ENCODE results near the gene DHRSX. TPM values are rescaled to one million over a fixed set of nuclear protein-coding genes. Genes with fewer than 3 reads are reported as not detected.

DHRSX gene
- polyA plus RNA-seq, 3 donors, result 12.9 to 33.2 (median 28.3) TPM

GRCh38 chrX:2412131-2412530 lies 88.6 kb downstream of the DHRSX start:
- H3K27ac ChIP-seq (ENCODE audit: low read depth in 1 of 2, low read length in 2 of 2), result no peak overlapping the region
- H3K79me2 ChIP-seq (ENCODE audit: insufficient read depth, low read length), result no peaks in the 10 kb centered on the region
- no peak for TF ChIP-seq CTCF (IDR thresholded peaks at IDR 0.05)
- no peak overlapping the region for H3K4me3 ChIP-seq (replicated peaks in 1 of 3; ENCODE audit: low read depth in 2 of 3, low read length in 3 of 3)
- no peak overlapping the region for H2AFZ ChIP-seq (ENCODE audit: insufficient read depth, low read depth, low read length, poor library complexity, severe bottlenecking)
- no peaks in the 10 kb centered on the region for H3K4me1 Mint-ChIP-seq
- no peak overlapping the region for H3K4me2 ChIP-seq (replicated peaks; ENCODE audit: extremely low read depth, low read length, poor library complexity, severe bottlenecking)
- no peak overlapping the region for H3K4me3 Mint-ChIP-seq
- intact Hi-C loops (cut with micrococcal nuclease), result no loop called here
- H3K36me3 Mint-ChIP-seq, result peaks cover 28 to 32% of the 10 kb centered on the region in 2 donors
- WGBS (ENCODE audit: insufficient coverage), result 100% methylated on average over 7 of the region's 9 CpGs
- H3K9me3 Mint-ChIP-seq, result peaks cover 2 to 12% (median 6%) of the 10 kb centered on the region in 7 donors
- no peaks in the 10 kb centered on the region for H3K4me1 ChIP-seq (ENCODE audit: control insufficient read depth in 1 of 2, insufficient read depth in 2 of 2, low read length in 2 of 2)
- no peak overlapping the region for H3K9ac ChIP-seq (ENCODE audit: insufficient read depth, low read length, poor library complexity, severe bottlenecking)
- peaks cover 3 to 8% of the 10 kb centered on the region in 2 donors for H3K9me3 ChIP-seq (replicated peaks in 1 of 2; ENCODE audit: control insufficient read depth in 1 of 2, insufficient read depth in 1 of 2, low read length in 2 of 2)
- no peak for DNase-seq
- no peak overlapping the region for H3K27ac Mint-ChIP-seq
- peaks cover 5 to 33% of the 10 kb centered on the region in 2 donors for H3K36me3 ChIP-seq (replicated peaks in 1 of 2; ENCODE audit: control insufficient read depth in 1 of 2, insufficient read depth in 2 of 2, low read length in 2 of 2)
- H3K27me3 ChIP-seq (ENCODE audit: control insufficient read depth in 2 of 2, insufficient read depth in 2 of 2, low read length in 2 of 2), result no peaks in the 10 kb centered on the region
- no peaks in the 10 kb centered on the region for H3K27me3 Mint-ChIP-seq (ENCODE audit: low read depth in 3 of 3)
- H4K20me1 ChIP-seq (ENCODE audit: insufficient read depth, low read length), result no peaks in the 10 kb centered on the region

- intact Hi-C loops (cut with micrococcal nuclease), result no loop called here
- Histone ChIP-seq H2AFZ (ENCODE audit: insufficient read depth, low read depth, low read length, poor library complexity, severe bottlenecking) (no peak overlapping the region), H3K27me3 (ENCODE audit: control insufficient read depth in 2 of 2, insufficient read depth in 2 of 2, low read length in 2 of 2) (no peaks in the 10 kb centered on the region), H3K9me3 (replicated peaks in 1 of 2; ENCODE audit: control insufficient read depth in 1 of 2, insufficient read depth in 1 of 2, low read length in 2 of 2) (peaks cover 6 to 9% of the 10 kb centered on the region in 2 donors), H3K4me1 (ENCODE audit: control insufficient read depth in 1 of 2, insufficient read depth in 2 of 2, low read length in 2 of 2) (no peaks in the 10 kb centered on the region), H3K4me3 (replicated peaks in 1 of 3; ENCODE audit: low read depth in 2 of 3, low read length in 3 of 3) (no peak overlapping the region), H3K36me3 (replicated peaks in 1 of 2; ENCODE audit: control insufficient read depth in 1 of 2, insufficient read depth in 2 of 2, low read length in 2 of 2) (peaks cover 5 to 42% of the 10 kb centered on the region in 2 donors), H3K27ac (ENCODE audit: low read depth in 1 of 2, low read length in 2 of 2) (no peak overlapping the region), H3K9ac (ENCODE audit: insufficient read depth, low read length, poor library complexity, severe bottlenecking) (no peak overlapping the region), H3K79me2 (ENCODE audit: insufficient read depth, low read length) (no peaks in the 10 kb centered on the region), H4K20me1 (ENCODE audit: insufficient read depth, low read length) (no peaks in the 10 kb centered on the region), H3K4me2 (replicated peaks; ENCODE audit: extremely low read depth, low read length, poor library complexity, severe bottlenecking) (no peak overlapping the region)
- 98% methylated on average over 10 of the region's 12 CpGs for WGBS (ENCODE audit: insufficient coverage)
- H3K27me3 Mint-ChIP-seq (ENCODE audit: low read depth in 3 of 3), result no peaks in the 10 kb centered on the region
- no peaks in the 10 kb centered on the region for H3K4me1 Mint-ChIP-seq
- H3K9me3 Mint-ChIP-seq, result peaks cover 4 to 16% (median 9%) of the 10 kb centered on the region in 7 donors
- H3K4me3 Mint-ChIP-seq, result no peak overlapping the region
- DNase-seq, result no peak
- peaks cover 37 to 43% of the 10 kb centered on the region in 2 donors for H3K36me3 Mint-ChIP-seq
- no peak for TF ChIP-seq CTCF (IDR thresholded peaks at IDR 0.05)
- peak overlapping the region in 2 of 7 donors; percentile 32 to 47 for H3K27ac Mint-ChIP-seq
Measured at GRCh38 chrX:2410279-2411020, 90.3 kb downstream of the DHRSX start.

Data from CD14-positive monocyte (primary cell).